Karpas-422 (cell line): ENCODE results near the gene PDGFC. TPM values are rescaled to one million over a fixed set of nuclear protein-coding genes. Genes with fewer than 3 reads are reported as not detected.

Experiments
- DNase-seq: peaks from one replicate; pipeline ENCODE4 v3.0.0-alpha.2; 2015
- H2AFZ ChIP-seq: fragments of 200-600 bp; sonication (generic); 2 replicates; pipeline ENCODE4 v1.6.1; 2014; ENCODE audit warnings: antibody characterized with exemption, low read length, mixed read lengths
- H3K27ac ChIP-seq: fragments of 200-600 bp; sonication (generic); 2 replicates; pipeline ENCODE4 v1.5.1; 2014; ENCODE audit warnings: mild to moderate bottlenecking, low read length, moderate library complexity
- H3K27me3 ChIP-seq: fragments of 200-600 bp; sonication (generic); 2 replicates; pipeline ENCODE4 v1.6.1; 2014; ENCODE audit warnings: low read length, mixed read lengths
- H3K36me3 ChIP-seq: fragments of 200-600 bp; sonication (generic); 2 replicates; pipeline ENCODE4 v1.6.1; 2014; ENCODE audit warnings: low read length, mixed read lengths; ENCODE audit not compliant: insufficient read depth
- H3K4me1 ChIP-seq: fragments of 200-600 bp; sonication (generic); 2 replicates; pipeline ENCODE4 v1.6.1; 2014; ENCODE audit warnings: mild to moderate bottlenecking, low read length, mixed read lengths
- H3K4me2 ChIP-seq: fragments of 200-600 bp; sonication (generic); 2 replicates; pipeline ENCODE4 v1.6.1; 2014; ENCODE audit warnings: low read length, low read depth, mild to moderate bottlenecking; ENCODE audit not compliant: poor library complexity, severe bottlenecking
- H3K4me3 ChIP-seq: fragments of 200-600 bp; sonication (generic); 2 replicates; pipeline ENCODE4 v1.5.1; 2014; ENCODE audit warnings: mild to moderate bottlenecking, antibody characterized with exemption, low read length, mixed read lengths
- H3K79me2 ChIP-seq: fragments of 200-600 bp; sonication (generic); 2 replicates; pipeline ENCODE4 v1.6.1; 2014; ENCODE audit warnings: mild to moderate bottlenecking, low read length, mixed read lengths
- H3K9ac ChIP-seq: fragments of 200-600 bp; sonication (generic); 2 replicates; pipeline ENCODE4 v1.6.0; 2014; ENCODE audit warnings: low read length
- H3K9me2 ChIP-seq: fragments of 200-600 bp; sonication (generic), shearing (Covaris generic); replicated peaks from 2 replicates; pipeline ENCODE4 v1.6.0; 2014; ENCODE audit warnings: mild to moderate bottlenecking, low read length, moderate library complexity; ENCODE audit not compliant: insufficient read depth
- H3K9me3 ChIP-seq: fragments of 300-700, 200-600 bp; sonication (generic); 2 replicates; pipeline ENCODE4 v1.6.1; 2014; ENCODE audit warnings: low read length, mixed read lengths
- H4K20me1 ChIP-seq: fragments of 200-600 bp; sonication (generic); 2 replicates; pipeline ENCODE4 v1.6.1; 2014; ENCODE audit warnings: mild to moderate bottlenecking, antibody characterized with exemption, low read length, low read depth; ENCODE audit not compliant: insufficient read depth
- total RNA-seq: library from RNA; depleted of rRNA; stranded (reverse); fragments of >200 nt; shearing (Covaris generic); gene quantifications from 2 replicates; pipeline ENCODE4 v1.2.3, GENCODE V29; 2014; ENCODE audit warnings: low replicate concordance

The PDGFC gene
- total RNA-seq, 1 experiment from 2014 or later, result not detected

GRCh38 chr4:156953001-156953400 lies 18.6 kb downstream of the PDGFC start:
- H4K20me1 ChIP-seq, result no peaks in the 10 kb centered on the region
- H3K9ac ChIP-seq, result no peak overlapping the region
- no peak overlapping the region for H3K4me2 ChIP-seq
- H3K4me3 ChIP-seq, result no peak overlapping the region
- H3K27me3 ChIP-seq, result no peaks in the 10 kb centered on the region
- H3K36me3 ChIP-seq, result no peaks in the 10 kb centered on the region
- H3K79me2 ChIP-seq, result no peaks in the 10 kb centered on the region
- H3K9me3 ChIP-seq, result no peaks in the 10 kb centered on the region
- no peak for DNase-seq
- no peak overlapping the region for H3K27ac ChIP-seq
- no peaks in the 10 kb centered on the region for H3K4me1 ChIP-seq
- H2AFZ ChIP-seq, result no peak overlapping the region
- H3K9me2 ChIP-seq, result no peaks in the 10 kb centered on the region

GRCh38 chr4:156952078-156952759 lies 19.4 kb downstream of the PDGFC start:
- Histone ChIP-seq H3K4me1 (no peaks in the 10 kb centered on the region), H2AFZ (no peak overlapping the region), H3K4me2 (no peak overlapping the region), H3K27ac (no peak overlapping the region), H3K9me3 (no peaks in the 10 kb centered on the region), H3K36me3 (no peaks in the 10 kb centered on the region), H3K79me2 (no peaks in the 10 kb centered on the region), H4K20me1 (no peaks in the 10 kb centered on the region), H3K9me2 (no peaks in the 10 kb centered on the region), H3K9ac (no peak overlapping the region), H3K4me3 (no peak overlapping the region), H3K27me3 (no peaks in the 10 kb centered on the region)
- no peak for DNase-seq

- Histone ChIP-seq H3K4me2 (no peak overlapping the region), H2AFZ (no peak overlapping the region), H3K9ac (no peak overlapping the region), H3K79me2 (no peaks in the 10 kb centered on the region), H4K20me1 (no peaks in the 10 kb centered on the region), H3K4me1 (no peaks in the 10 kb centered on the region), H3K9me3 (no peaks in the 10 kb centered on the region), H3K27ac (no peak overlapping the region), H3K27me3 (no peaks in the 10 kb centered on the region), H3K36me3 (no peaks in the 10 kb centered on the region), H3K9me2 (no peaks in the 10 kb centered on the region), H3K4me3 (no peak overlapping the region)
- DNase-seq, result no peak
Measured at GRCh38 chr4:156950948-156951347, 20.7 kb downstream of the PDGFC start.

DNA sequence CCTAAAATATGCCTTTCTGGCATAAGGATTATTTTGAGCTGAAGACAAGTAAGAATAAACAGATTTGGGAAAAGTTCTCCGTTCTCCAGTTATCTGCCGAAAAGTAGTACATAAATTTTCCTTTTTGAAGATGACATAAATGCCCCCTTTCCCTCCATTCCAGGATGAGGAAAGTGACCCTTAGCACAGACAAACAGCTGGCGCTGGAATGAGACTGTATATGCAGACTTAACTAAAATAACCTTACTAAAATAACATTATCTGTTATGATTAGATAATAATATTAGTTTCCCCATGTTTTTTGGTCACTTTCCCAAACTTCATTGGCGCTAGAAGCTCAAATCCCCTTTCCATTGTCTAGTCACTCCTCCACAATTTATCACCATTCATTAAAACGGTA lies 21.5 kb downstream of the PDGFC start:
- no peaks in the 10 kb centered on the region for H4K20me1 ChIP-seq
- H3K79me2 ChIP-seq, result no peaks in the 10 kb centered on the region
- H3K4me1 ChIP-seq, result no peaks in the 10 kb centered on the region
- H3K27me3 ChIP-seq, result no peaks in the 10 kb centered on the region
- no peak overlapping the region for H3K27ac ChIP-seq
- no peak for DNase-seq
- H3K4me3 ChIP-seq, result no peak overlapping the region
- no peaks in the 10 kb centered on the region for H3K36me3 ChIP-seq
- no peak overlapping the region for H2AFZ ChIP-seq
- H3K4me2 ChIP-seq, result no peak overlapping the region
- H3K9me2 ChIP-seq, result no peaks in the 10 kb centered on the region
- H3K9ac ChIP-seq, result no peak overlapping the region
- H3K9me3 ChIP-seq, result no peaks in the 10 kb centered on the region

DNA sequence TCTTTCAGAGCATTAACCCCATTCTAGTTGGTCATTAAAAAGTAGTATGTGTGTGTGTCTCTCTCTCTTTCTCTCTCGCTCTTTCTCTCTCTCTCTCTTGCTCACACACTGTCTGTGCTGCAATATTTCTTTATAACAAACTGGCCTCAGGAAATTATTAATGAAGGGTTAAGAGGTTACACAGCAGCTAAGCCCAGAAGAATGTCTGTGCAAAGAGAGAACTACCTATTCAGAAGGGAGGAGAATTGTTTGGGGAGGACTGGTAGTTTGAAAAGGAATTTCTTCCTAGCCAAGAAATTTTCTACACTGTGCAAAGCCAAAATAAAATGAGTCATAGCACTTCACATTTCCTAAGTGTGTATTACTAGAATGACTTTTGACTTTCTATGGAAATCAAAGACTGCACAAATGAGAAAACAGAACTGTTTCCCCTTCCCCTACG lies 22.2 kb downstream of the PDGFC start:
- no peaks in the 10 kb centered on the region for H3K9me2 ChIP-seq
- no peak overlapping the region for H3K4me2 ChIP-seq

DNA sequence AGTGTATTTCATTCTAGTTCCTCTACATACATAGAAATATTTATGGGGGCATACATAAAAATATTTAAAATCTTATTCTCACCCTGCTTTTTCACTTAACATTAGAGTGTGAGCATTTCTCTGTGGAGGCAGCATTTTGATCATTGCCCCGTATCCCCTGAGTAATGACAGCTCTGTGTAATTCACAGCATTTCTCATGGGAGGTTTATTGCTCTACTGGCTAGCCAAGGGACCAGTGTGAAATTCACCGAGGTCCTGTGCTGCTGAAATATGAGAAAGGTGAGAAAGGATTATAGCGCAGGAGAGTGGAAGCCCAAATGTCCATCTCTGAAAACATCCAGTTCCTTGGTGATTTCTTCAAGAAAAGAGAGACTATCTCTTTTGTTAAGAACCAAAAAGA lies 22.9 kb downstream of the PDGFC start:
- H3K4me2 ChIP-seq, result no peak overlapping the region

More for the DNA sequence above, 22.2 kb downstream of the PDGFC start:
- no peak overlapping the region for H3K9ac ChIP-seq
- no peak overlapping the region for H2AFZ ChIP-seq
- H3K79me2 ChIP-seq, result no peaks in the 10 kb centered on the region
- H3K9me3 ChIP-seq, result no peaks in the 10 kb centered on the region
- no peaks in the 10 kb centered on the region for H3K4me1 ChIP-seq
- no peaks in the 10 kb centered on the region for H4K20me1 ChIP-seq
- H3K4me3 ChIP-seq, result no peak overlapping the region
- no peaks in the 10 kb centered on the region for H3K36me3 ChIP-seq
- DNase-seq, result no peak
- no peak overlapping the region for H3K27ac ChIP-seq
- H3K27me3 ChIP-seq, result no peaks in the 10 kb centered on the region

DNA sequence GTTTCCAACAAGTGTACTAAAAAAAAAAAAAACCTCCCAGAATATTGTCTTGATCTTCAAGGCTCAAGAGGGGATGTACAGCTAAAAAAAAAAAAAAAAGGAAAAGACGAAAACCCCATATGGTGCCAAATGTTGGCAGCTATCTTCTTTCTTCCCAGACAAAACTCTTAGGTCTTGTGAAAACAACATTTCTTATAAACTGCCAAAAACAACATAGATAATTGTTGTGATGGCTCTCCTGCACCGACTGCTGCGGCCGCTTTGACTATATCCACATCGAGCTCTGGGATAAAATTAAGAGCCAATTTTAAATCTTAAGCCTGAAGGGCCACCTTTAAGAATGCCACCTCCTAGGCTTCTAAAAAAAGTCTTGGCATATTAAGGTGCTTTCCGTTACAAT lies 23.5 kb downstream of the PDGFC start:
- Histone ChIP-seq H2AFZ (no peak overlapping the region), H3K27ac (no peak overlapping the region), H3K36me3 (no peaks in the 10 kb centered on the region), H3K9me3 (no peaks in the 10 kb centered on the region), H3K27me3 (no peaks in the 10 kb centered on the region), H3K9ac (no peak overlapping the region), H3K79me2 (no peaks in the 10 kb centered on the region), H3K4me3 (no peak overlapping the region), H4K20me1 (no peaks in the 10 kb centered on the region), H3K4me2 (no peak overlapping the region), H3K9me2 (no peaks in the 10 kb centered on the region), H3K4me1 (no peaks in the 10 kb centered on the region)
- no peak for DNase-seq

More for the DNA sequence above, 22.9 kb downstream of the PDGFC start:
- no peaks in the 10 kb centered on the region for H3K4me1 ChIP-seq
- H3K9ac ChIP-seq, result no peak overlapping the region
- no peak overlapping the region for H2AFZ ChIP-seq
- no peak overlapping the region for H3K4me3 ChIP-seq
- no peaks in the 10 kb centered on the region for H4K20me1 ChIP-seq
- H3K36me3 ChIP-seq, result no peaks in the 10 kb centered on the region
- no peaks in the 10 kb centered on the region for H3K27me3 ChIP-seq
- no peak for DNase-seq
- no peaks in the 10 kb centered on the region for H3K79me2 ChIP-seq
- no peaks in the 10 kb centered on the region for H3K9me2 ChIP-seq
- H3K27ac ChIP-seq, result no peak overlapping the region
- no peaks in the 10 kb centered on the region for H3K9me3 ChIP-seq

GRCh38 chr4:156946516-156947424 lies 24.8 kb downstream of the PDGFC start:
- Histone ChIP-seq H3K4me1 (no peaks in the 10 kb centered on the region), H3K4me2 (no peak overlapping the region), H3K9me2 (no peaks in the 10 kb centered on the region), H3K9me3 (no peaks in the 10 kb centered on the region), H3K27me3 (no peaks in the 10 kb centered on the region), H2AFZ (no peak overlapping the region), H3K79me2 (no peaks in the 10 kb centered on the region), H3K36me3 (no peaks in the 10 kb centered on the region), H3K27ac (no peak overlapping the region), H3K4me3 (no peak overlapping the region), H3K9ac (no peak overlapping the region), H4K20me1 (no peaks in the 10 kb centered on the region)
- DNase-seq, result no peak
